ENCODE data around the gene GABPB1.

GRCh38 chr15:50244153-50244552 is 110.8 kb downstream of the GABPB1 start:
- TF ChIP-seq CTCF (IDR thresholded peaks at IDR 0.05) (no peak), POLR2A (IDR thresholded peaks at IDR 0.05) (no peak)

All from testis (tissue), 2 donors.